Keratinocyte (primary cell): ENCODE measurements around the gene DTNBP1. TPM values are rescaled to one million over a fixed set of nuclear protein-coding genes. Genes with fewer than 3 reads are reported as not detected.

Source experiments
- DNase-seq: peaks from one replicate; pipeline ENCODE4 v3.0.0-alpha.2; 2011; ENCODE audit warnings: low read depth, missing footprints, low spot score
- FAIRE-seq: peaks from 2 replicates; lab custom pipeline; 2011; peaks lifted over from hg19 to GRCh38; lab: Jason Lieb, UNC
- H2AFZ ChIP-seq: 2 replicates; pipeline ENCODE4 v1.6.0; 2012; ENCODE audit warnings: low read length, control low read depth, inconsistent platforms; ENCODE audit not compliant: control insufficient read depth
- H3K27ac ChIP-seq: 2 replicates; pipeline ENCODE4 v1.5.1; 2011; ENCODE audit warnings: low read length; ENCODE audit not compliant: control insufficient read depth, insufficient read depth
- H3K27me3 ChIP-seq: 3 replicates; pipeline ENCODE4 v1.6.0; 2011; ENCODE audit warnings: low read length; ENCODE audit not compliant: control insufficient read depth, insufficient read depth; ENCODE audit errors: extremely low read depth
- H3K36me3 ChIP-seq, 2 experiments: 2 replicates in 1 of 2; 3 replicates in 1 of 2; pipeline ENCODE4 v1.5.1; 2011; ENCODE audit warnings: low read length in 2 of 2, mild to moderate bottlenecking in 1 of 2; ENCODE audit not compliant: control insufficient read depth in 2 of 2, insufficient read depth in 2 of 2; ENCODE audit errors: extremely low read depth in 1 of 2
- H3K4me1 ChIP-seq: 3 replicates; pipeline ENCODE4 v1.5.1; 2011; ENCODE audit warnings: low read length; ENCODE audit not compliant: control insufficient read depth, insufficient read depth; ENCODE audit errors: extremely low read depth
- H3K4me2 ChIP-seq: 3 replicates; pipeline ENCODE4 v1.6.0; 2011; ENCODE audit warnings: low read depth, low read length; ENCODE audit not compliant: control insufficient read depth, insufficient read depth; ENCODE audit errors: extremely low read depth
- H3K4me3 ChIP-seq, 3 experiments: fragments of 200-600 bp in 1 of 3; sonication (generic) in 1 of 3; 2 replicates in 2 of 3; 3 replicates in 1 of 3; pipeline ENCODE4 v1.5.1; 2011 to 2016; ENCODE audit warnings: low read length in 3 of 3, mild to moderate bottlenecking in 3 of 3, control low read depth in 2 of 3, inconsistent platforms in 1 of 3, low read depth in 1 of 3, mixed read lengths in 1 of 3, mixed run types in 1 of 3, moderate library complexity in 1 of 3; ENCODE audit not compliant: control insufficient read depth in 2 of 3, insufficient read depth in 2 of 3; ENCODE audit errors: extremely low read depth in 1 of 3
- H3K79me2 ChIP-seq: 2 replicates; pipeline ENCODE4 v1.6.0; 2012; ENCODE audit warnings: low read length; ENCODE audit not compliant: control insufficient read depth, insufficient read depth
- H3K9ac ChIP-seq: 3 replicates; pipeline ENCODE4 v1.6.0; 2011; ENCODE audit warnings: low read length; ENCODE audit not compliant: control insufficient read depth, insufficient read depth; ENCODE audit errors: extremely low read depth
- H3K9me1 ChIP-seq: 3 replicates; pipeline ENCODE4 v1.6.0; 2011; ENCODE audit warnings: low read length; ENCODE audit not compliant: control insufficient read depth, insufficient read depth; ENCODE audit errors: extremely low read depth
- H3K9me3 ChIP-seq: 2 replicates; pipeline ENCODE4 v1.5.1; 2012; ENCODE audit warnings: low read depth, low read length; ENCODE audit not compliant: control insufficient read depth
- H4K20me1 ChIP-seq: 3 replicates; pipeline ENCODE4 v1.6.0; 2011; ENCODE audit warnings: low read length; ENCODE audit not compliant: control insufficient read depth, insufficient read depth; ENCODE audit errors: extremely low read depth
- CTCF ChIP-seq, 3 experiments: IDR thresholded peaks in 1 of 3; conservative IDR thresholded peaks in 1 of 3; optimal IDR thresholded peaks in 1 of 3; 2 replicates in 2 of 3; 3 replicates in 1 of 3; pipeline versions ENCODE3 to v1.5.1; 2011; ENCODE audit warnings: low read length in 3 of 3, mild to moderate bottlenecking in 3 of 3, moderate library complexity in 2 of 3, control low read depth in 1 of 3, inconsistent platforms in 1 of 3; ENCODE audit not compliant: insufficient read depth in 2 of 3; ENCODE audit errors: extremely low read depth in 1 of 3
- EZH2 ChIP-seq: IDR thresholded peaks from one replicate; pipeline ENCODE4 v1.6.1; 2012; ENCODE audit warnings: inconsistent platforms, mild to moderate bottlenecking, low read length, moderate library complexity
- dilution Hi-C: fragments of 300-500 bp; cut with MboI; formaldehyde crosslinking; loops from one replicate; pipeline ENCODE4 v1.7.0; 2020; ENCODE audit warnings: low sequenced_read_pairs; ENCODE audit not compliant: extremely low pct_ligation_motif_present
- polyA plus RNA-seq, 5 experiments: library from polyadenylated mRNA; depleted of rRNA in 3 of 5; stranded (reverse) in 3 of 5; stranded (forward) in 1 of 5; unstranded in 1 of 5; fragments of >200 nt; gene quantifications; 1 replicate in 1 of 5; 2 replicates in 3 of 5; 3 replicates in 1 of 5; pipeline versions ENCODE4 v1.2.1 to v1.2.3, GENCODE V29; 2011 to 2012; ENCODE audit warnings: missing spikeins in 2 of 5, low read depth in 1 of 5, low replicate concordance in 1 of 5

DTNBP1 gene
- polyA plus RNA-seq, 1 donor (not counting 4 experiments of a cell fraction or from before 2014, with no cell fraction given) = 11.5 TPM

- H3K27ac ChIP-seq = no peak overlapping the region
- DNase-seq = no peak
- H3K27me3 ChIP-seq = no peaks in the 10 kb centered on the region
- dilution Hi-C loops = no loop called here
- no peak overlapping the region for H2AFZ ChIP-seq
- H3K9me1 ChIP-seq = peaks cover 2% of the 10 kb centered on the region
- H3K9ac ChIP-seq = no peak overlapping the region
- no peak for TF ChIP-seq EZH2
- H3K4me3 ChIP-seq = no peak overlapping the region
- peaks cover 21% of the 10 kb centered on the region for H3K79me2 ChIP-seq
- no peak for FAIRE-seq
- peaks cover 9% of the 10 kb centered on the region for H3K4me1 ChIP-seq
- H3K4me2 ChIP-seq = no peak overlapping the region
- no peaks in the 10 kb centered on the region for H3K9me3 ChIP-seq
- H4K20me1 ChIP-seq = peaks cover 3% of the 10 kb centered on the region
- peaks cover 7 to 8% of the 10 kb centered on the region in 2 experiments for H3K36me3 ChIP-seq
Measured at GRCh38 chr6:15474196-15474595, 188.6 kb downstream of the DTNBP1 start.

GRCh38 chr6:15473741-15474161 is 189.1 kb downstream of the DTNBP1 start:
- dilution Hi-C loops = no loop called here
- no peak overlapping the region for H3K27ac ChIP-seq
- H3K4me3 ChIP-seq = no peak overlapping the region
- no peaks in the 10 kb centered on the region for H3K9me3 ChIP-seq
- no peak for DNase-seq
- peaks cover 3% of the 10 kb centered on the region for H4K20me1 ChIP-seq
- no peaks in the 10 kb centered on the region for H3K27me3 ChIP-seq
- H3K9ac ChIP-seq = no peak overlapping the region
- H2AFZ ChIP-seq = no peak overlapping the region
- no peak for FAIRE-seq
- H3K9me1 ChIP-seq = peaks cover 2% of the 10 kb centered on the region
- no peak overlapping the region for H3K4me2 ChIP-seq
- peaks cover 6% of the 10 kb centered on the region for H3K4me1 ChIP-seq
- H3K36me3 ChIP-seq = peaks cover 7 to 8% of the 10 kb centered on the region in 2 experiments
- H3K79me2 ChIP-seq = peaks cover 19% of the 10 kb centered on the region
- TF ChIP-seq CTCF (optimal IDR thresholded peaks at IDR 0.05 in 1 of 3, IDR thresholded peaks at IDR 0.05 in 1 of 3, conservative IDR thresholded peaks at IDR 0.05 in 1 of 3; ENCODE audit: extremely low read depth in 1 of 3, insufficient read depth in 2 of 3, low read length in 3 of 3) (no peak), EZH2 (no peak)

GRCh38 chr6:15473174-15473573 is 189.7 kb downstream of the DTNBP1 start:
- DNase-seq (no peak), FAIRE-seq (no peak)
- Histone ChIP-seq H3K4me3 (no peak overlapping the region), H3K9ac (no peak overlapping the region), H3K27ac (no peak overlapping the region), H3K4me1 (peaks cover 6% of the 10 kb centered on the region), H2AFZ (no peak overlapping the region), H3K79me2 (peaks cover 19% of the 10 kb centered on the region), H3K4me2 (no peak overlapping the region), H3K36me3 (peaks cover 10 to 12% of the 10 kb centered on the region in 2 experiments), H3K9me1 (peaks cover 2% of the 10 kb centered on the region), H3K9me3 (no peaks in the 10 kb centered on the region), H3K27me3 (no peaks in the 10 kb centered on the region), H4K20me1 (peaks cover 3% of the 10 kb centered on the region)
- TF ChIP-seq CTCF (optimal IDR thresholded peaks at IDR 0.05 in 1 of 3, IDR thresholded peaks at IDR 0.05 in 1 of 3, conservative IDR thresholded peaks at IDR 0.05 in 1 of 3; ENCODE audit: extremely low read depth in 1 of 3, insufficient read depth in 2 of 3, low read length in 3 of 3) (no peak), EZH2 (no peak)
- dilution Hi-C loops = no loop called here
